Smooth muscle cell (in vitro differentiated cells): ENCODE results near the gene GRAP2. TPM values are rescaled to one million over a fixed set of nuclear protein-coding genes. Genes with fewer than 3 reads are reported as not detected.

ENCODE experiments used
- DNase-seq: peaks from one replicate; lab custom pipeline; 2025; ENCODE audit not compliant: unreplicated experiment; lab: John Stamatoyannopoulos, UW
- H2AFZ ChIP-seq: fragments of 200-600 bp; sonication (generic); 2 replicates; pipeline ENCODE4 v1.6.0; 2016; ENCODE audit warnings: antibody characterized with exemption, low read depth, mild to moderate bottlenecking
- H3F3A ChIP-seq: fragments of 200-600 bp; sonication (generic); 2 replicates; pipeline ENCODE4 v1.6.0; 2017; ENCODE audit warnings: antibody characterized with exemption, low read depth
- H3K27ac ChIP-seq: fragments of 200-600 bp; sonication (generic); 2 replicates; pipeline ENCODE4 v1.5.1; 2016; ENCODE audit warnings: low read depth, mild to moderate bottlenecking
- H3K27me3 ChIP-seq: fragments of 200-600 bp; sonication (generic); 2 replicates; pipeline ENCODE4 v1.6.1; 2016; ENCODE audit warnings: low read depth, mild to moderate bottlenecking
- H3K36me3 ChIP-seq: fragments of 200-600 bp; sonication (generic); 2 replicates; pipeline ENCODE4 v1.5.1; 2016; ENCODE audit warnings: low read depth
- H3K4me1 ChIP-seq: fragments of 200-600 bp; sonication (generic); 2 replicates; pipeline ENCODE4 v1.5.1; 2016; ENCODE audit warnings: low read depth
- H3K4me2 ChIP-seq: fragments of 200-600 bp; sonication (generic); 2 replicates; pipeline ENCODE4 v1.6.0; 2016; ENCODE audit warnings: mild to moderate bottlenecking
- H3K4me3 ChIP-seq: fragments of 200-600 bp; sonication (generic); 2 replicates; pipeline ENCODE4 v1.5.1; 2016; ENCODE audit warnings: mild to moderate bottlenecking
- H3K79me2 ChIP-seq: fragments of 200-600 bp; sonication (generic); 2 replicates; pipeline ENCODE4 v1.6.0; 2016; ENCODE audit warnings: low read depth, mild to moderate bottlenecking
- H3K9ac ChIP-seq: fragments of 200-600 bp; sonication (generic); 2 replicates; pipeline ENCODE4 v1.6.0; 2016; ENCODE audit warnings: low read depth
- H3K9me3 ChIP-seq: fragments of 200-600 bp; sonication (generic); replicated peaks from 2 replicates; pipeline ENCODE4 v1.5.1; 2016; ENCODE audit warnings: low read depth
- H4K20me1 ChIP-seq: fragments of 200-600 bp; sonication (generic); 2 replicates; pipeline ENCODE4 v1.6.0; 2016; ENCODE audit warnings: low read depth
- WGBS: methylation state at CpG from one replicate; pipeline ENCODE4 v1.1.7; 2016; ENCODE audit warnings: low lambda C conversion rate; 5-methylcytosine and 5-hydroxymethylcytosine counted together
- polyA plus RNA-seq: library from polyadenylated mRNA; unstranded; fragments of >200 nt; fragmentation: Nextera tagmentation; extraction: Ambion mirVana; gene quantifications from 2 replicates; pipeline ENCODE4 v1.2.1, GENCODE V29; 2016
- total RNA-seq: library from RNA; depleted of rRNA; stranded (reverse); fragments of >200 nt; gene quantifications from 2 replicates; pipeline ENCODE4 v1.2.3, GENCODE V29; 2014
- TF ChIP-seq, protein P1 (sequence below): fragments of 200-600 bp; sonication (generic); IDR thresholded peaks from 2 replicates; pipeline ENCODE4 v1.5.1; 2017; ENCODE audit warnings: borderline replicate concordance, mild to moderate bottlenecking, antibody characterized with exemption; ENCODE audit not compliant: insufficient read depth, poor library complexity, severe bottlenecking

The GRAP2 gene
- total and polyA plus RNA-seq, 2 experiments from 2014 or later, result not detected

DNA sequence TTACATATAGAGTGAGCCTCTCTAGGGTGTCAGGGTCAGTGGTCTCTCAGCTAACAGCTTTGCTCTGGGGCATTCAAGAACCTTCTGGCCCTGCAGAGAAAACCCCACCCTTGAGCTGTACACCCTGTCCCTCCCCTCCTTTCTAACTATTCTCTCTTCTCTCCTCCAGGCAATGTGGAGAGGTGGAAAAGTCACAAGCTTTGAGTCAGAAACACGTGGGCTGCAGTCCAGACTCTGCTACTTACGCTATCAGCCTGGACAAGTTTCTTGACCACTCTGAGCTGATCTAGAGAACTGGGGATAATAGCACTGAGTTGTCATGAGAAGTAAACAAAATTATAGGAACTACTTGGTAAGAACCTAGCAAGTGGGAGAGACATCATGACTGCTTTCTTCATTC is 83.1 kb downstream of the GRAP2 start:
- Histone ChIP-seq H3K9ac (no peak overlapping the region), H4K20me1 (no peaks in the 10 kb centered on the region), H2AFZ (no peak overlapping the region), H3K4me3 (no peak overlapping the region), H3K9me3 (no peaks in the 10 kb centered on the region), H3K79me2 (no peaks in the 10 kb centered on the region), H3K36me3 (no peaks in the 10 kb centered on the region), H3K27ac (no peak overlapping the region), H3F3A (no peaks in the 10 kb centered on the region), H3K4me2 (no peak overlapping the region), H3K4me1 (no peaks in the 10 kb centered on the region), H3K27me3 (peaks cover 9% of the 10 kb centered on the region)
- TF ChIP-seq, protein P1, sequence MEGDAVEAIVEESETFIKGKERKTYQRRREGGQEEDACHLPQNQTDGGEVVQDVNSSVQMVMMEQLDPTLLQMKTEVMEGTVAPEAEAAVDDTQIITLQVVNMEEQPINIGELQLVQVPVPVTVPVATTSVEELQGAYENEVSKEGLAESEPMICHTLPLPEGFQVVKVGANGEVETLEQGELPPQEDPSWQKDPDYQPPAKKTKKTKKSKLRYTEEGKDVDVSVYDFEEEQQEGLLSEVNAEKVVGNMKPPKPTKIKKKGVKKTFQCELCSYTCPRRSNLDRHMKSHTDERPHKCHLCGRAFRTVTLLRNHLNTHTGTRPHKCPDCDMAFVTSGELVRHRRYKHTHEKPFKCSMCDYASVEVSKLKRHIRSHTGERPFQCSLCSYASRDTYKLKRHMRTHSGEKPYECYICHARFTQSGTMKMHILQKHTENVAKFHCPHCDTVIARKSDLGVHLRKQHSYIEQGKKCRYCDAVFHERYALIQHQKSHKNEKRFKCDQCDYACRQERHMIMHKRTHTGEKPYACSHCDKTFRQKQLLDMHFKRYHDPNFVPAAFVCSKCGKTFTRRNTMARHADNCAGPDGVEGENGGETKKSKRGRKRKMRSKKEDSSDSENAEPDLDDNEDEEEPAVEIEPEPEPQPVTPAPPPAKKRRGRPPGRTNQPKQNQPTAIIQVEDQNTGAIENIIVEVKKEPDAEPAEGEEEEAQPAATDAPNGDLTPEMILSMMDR, result no peak
- DNase-seq, result no peak
- WGBS, result 14% methylated on average over 2 of the region's 2 CpGs

DNA sequence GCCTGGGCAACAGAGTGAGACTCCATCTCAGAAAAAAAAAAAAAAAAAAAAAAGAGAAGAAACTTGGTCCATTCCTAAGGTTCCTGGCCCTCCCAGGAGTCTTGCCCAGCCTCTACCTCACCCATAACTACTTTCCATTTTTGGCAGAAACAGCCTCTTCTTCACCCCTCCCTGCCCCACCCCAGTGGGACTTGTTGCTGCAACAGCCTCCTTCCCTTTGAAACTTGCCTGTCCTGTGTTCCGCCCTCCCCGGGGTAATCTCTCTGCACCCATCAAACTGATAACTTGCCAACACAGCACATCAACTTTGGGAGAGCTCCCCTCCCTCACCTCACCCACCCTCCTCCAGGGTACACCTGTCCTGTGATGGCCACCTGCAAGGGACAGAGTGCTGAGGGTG is 83.9 kb downstream of the GRAP2 start:
- Histone ChIP-seq H3K4me1 (no peaks in the 10 kb centered on the region), H3K4me3 (no peak overlapping the region), H3K79me2 (no peaks in the 10 kb centered on the region), H3K4me2 (no peak overlapping the region), H3F3A (no peaks in the 10 kb centered on the region), H3K9ac (no peak overlapping the region), H3K27me3 (peaks cover 9% of the 10 kb centered on the region), H3K9me3 (no peaks in the 10 kb centered on the region), H4K20me1 (no peaks in the 10 kb centered on the region), H3K27ac (no peak overlapping the region), H3K36me3 (no peaks in the 10 kb centered on the region), H2AFZ (no peak overlapping the region)
- WGBS, result 94% methylated on average over 2 of the region's 2 CpGs
- no peak for DNase-seq
- TF ChIP-seq, protein P1, result no peak

DNA sequence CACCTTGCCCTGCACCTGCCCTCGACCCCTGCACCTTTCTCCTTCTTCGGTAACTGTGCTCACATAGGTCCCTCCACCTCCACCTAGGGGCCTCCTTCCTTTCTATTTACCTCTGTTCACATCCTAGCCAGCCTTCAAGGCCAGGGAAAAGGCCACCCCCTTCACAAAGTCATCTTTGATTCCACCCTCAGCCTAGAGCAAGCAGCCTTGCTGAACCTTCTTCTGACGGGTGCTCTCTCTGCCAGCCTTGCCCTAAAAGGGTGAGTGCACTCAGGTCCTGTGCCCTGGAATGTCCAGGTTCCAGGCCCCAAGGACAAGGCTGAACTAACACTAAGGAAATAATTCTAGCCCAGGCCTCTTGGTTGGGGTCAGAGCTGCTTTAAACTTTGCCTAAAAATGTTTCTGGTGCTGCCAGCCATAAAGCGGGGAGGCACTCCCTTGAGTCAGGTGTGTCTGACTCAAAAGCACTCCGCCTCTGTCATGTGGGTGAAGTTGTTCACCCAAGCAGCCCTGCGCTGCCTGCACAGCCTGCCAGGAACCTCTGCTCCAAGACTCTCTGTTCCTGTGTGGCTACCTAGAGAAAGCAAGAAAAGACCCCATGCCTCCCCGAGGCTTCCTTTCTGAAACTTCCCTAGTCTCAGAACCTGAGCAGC is 84.6 kb downstream of the GRAP2 start:
- Histone ChIP-seq H2AFZ (no peak overlapping the region), H3K27me3 (peaks cover 9% of the 10 kb centered on the region)
- 92% methylated on average over 7 of the region's 7 CpGs for WGBS

More for the DNA sequence above, 84.6 kb downstream of the GRAP2 start:
- Histone ChIP-seq H3K36me3 (no peaks in the 10 kb centered on the region), H3K4me1 (no peaks in the 10 kb centered on the region), H3F3A (no peaks in the 10 kb centered on the region), H3K4me3 (no peak overlapping the region), H3K79me2 (no peaks in the 10 kb centered on the region), H4K20me1 (no peaks in the 10 kb centered on the region), H3K9ac (no peak overlapping the region), H3K9me3 (no peaks in the 10 kb centered on the region), H3K27ac (no peak overlapping the region), H3K4me2 (no peak overlapping the region)
- no peak for DNase-seq
- TF ChIP-seq, protein P1, result no peak
